Type B pancreatic cell (in vitro differentiated cells): ENCODE data around the gene TMEM163. TPM values are rescaled to one million over a fixed set of nuclear protein-coding genes. Genes with fewer than 3 reads are reported as not detected.
A peak's percentile ranks its signal among the peaks of the same experiment; 100 is the strongest.

ENCODE experiments used
- DNase-seq: peaks from one replicate; pipeline ENCODE4 v3.0.0; 2021; ENCODE audit warnings: mixed read lengths; ENCODE audit not compliant: unreplicated experiment; ENCODE audit errors: extremely low spot score
- H3K27ac Mint-ChIP-seq: 2 replicates; pipeline ENCODE4 v1.8.0; 2021; ENCODE audit warnings: mild to moderate bottlenecking, mixed read lengths
- H3K27me3 Mint-ChIP-seq: 2 replicates; pipeline ENCODE4 v1.8.0; 2021; ENCODE audit warnings: mixed read lengths
- H3K36me3 Mint-ChIP-seq: 2 replicates; pipeline ENCODE4 v1.8.0; 2021; ENCODE audit warnings: mixed read lengths
- H3K4me1 Mint-ChIP-seq: one replicate; pipeline ENCODE4 v1.8.0; 2021; ENCODE audit warnings: mixed read lengths; ENCODE audit not compliant: unreplicated experiment
- H3K4me3 Mint-ChIP-seq: 2 replicates; pipeline ENCODE4 v1.8.0; 2021; ENCODE audit warnings: mild to moderate bottlenecking, mixed read lengths
- H3K9me3 Mint-ChIP-seq: 2 replicates; pipeline ENCODE4 v1.8.0; 2021; ENCODE audit warnings: mixed read lengths
- long read RNA-seq: library from polyadenylated mRNA; unstranded; transcript quantifications from one replicate; pipeline ENCODE4 v2.0.0, GENCODE V29; 2020
- total RNA-seq: library from RNA; stranded (reverse); gene quantifications from 2 replicates; pipeline ENCODE4 v1.2.1, GENCODE V29; 2021; ENCODE audit warnings: low replicate concordance
- TF ChIP-seq, protein P1 (sequence below): fragments of 200-600 bp; sonication (generic); conservative IDR thresholded peaks from 2 replicates; pipeline ENCODE4 v1.5.0; 2021; ENCODE audit warnings: antibody characterized with exemption, mild to moderate bottlenecking

TMEM163 gene
- 4.0 and 4.1 TPM in 2 replicates for total RNA-seq
- long read RNA-seq, partial matches to known transcripts: 0 of 2 reads
- long read RNA-seq, other reads (novel, unspliced or antisense): 2 of 2 reads

- H3K27ac Mint-ChIP-seq: no peak within 1 kb of the TSS
- H3K9me3 Mint-ChIP-seq: peaks cover 4% of the 10 kb centered on the region
- TF ChIP-seq, protein P1, sequence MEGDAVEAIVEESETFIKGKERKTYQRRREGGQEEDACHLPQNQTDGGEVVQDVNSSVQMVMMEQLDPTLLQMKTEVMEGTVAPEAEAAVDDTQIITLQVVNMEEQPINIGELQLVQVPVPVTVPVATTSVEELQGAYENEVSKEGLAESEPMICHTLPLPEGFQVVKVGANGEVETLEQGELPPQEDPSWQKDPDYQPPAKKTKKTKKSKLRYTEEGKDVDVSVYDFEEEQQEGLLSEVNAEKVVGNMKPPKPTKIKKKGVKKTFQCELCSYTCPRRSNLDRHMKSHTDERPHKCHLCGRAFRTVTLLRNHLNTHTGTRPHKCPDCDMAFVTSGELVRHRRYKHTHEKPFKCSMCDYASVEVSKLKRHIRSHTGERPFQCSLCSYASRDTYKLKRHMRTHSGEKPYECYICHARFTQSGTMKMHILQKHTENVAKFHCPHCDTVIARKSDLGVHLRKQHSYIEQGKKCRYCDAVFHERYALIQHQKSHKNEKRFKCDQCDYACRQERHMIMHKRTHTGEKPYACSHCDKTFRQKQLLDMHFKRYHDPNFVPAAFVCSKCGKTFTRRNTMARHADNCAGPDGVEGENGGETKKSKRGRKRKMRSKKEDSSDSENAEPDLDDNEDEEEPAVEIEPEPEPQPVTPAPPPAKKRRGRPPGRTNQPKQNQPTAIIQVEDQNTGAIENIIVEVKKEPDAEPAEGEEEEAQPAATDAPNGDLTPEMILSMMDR: no peak
- no peak for DNase-seq
- H3K27me3 Mint-ChIP-seq: peaks cover 82% of the 10 kb centered on the region
- H3K4me1 Mint-ChIP-seq: peaks cover 4% of the 10 kb centered on the region
- H3K36me3 Mint-ChIP-seq: no peaks in the 10 kb centered on the region
- H3K4me3 Mint-ChIP-seq: peak within 1 kb of the TSS; percentile 84
These were observed at the start of gene TMEM163 for GRCh38 chr2:134718817-134719814. Gene TMEM163 (minus strand): TSS chr2:134719000.

GRCh38 chr2:134766583-134766982 lies 47.8 kb upstream of the TMEM163 start:
- TF ChIP-seq, protein P1: no peak
- DNase-seq: no peak
- H3K36me3 Mint-ChIP-seq: no peaks in the 10 kb centered on the region
- H3K4me1 Mint-ChIP-seq: no peaks in the 10 kb centered on the region
- peaks cover 14% of the 10 kb centered on the region for H3K27me3 Mint-ChIP-seq
- no peak overlapping the region for H3K27ac Mint-ChIP-seq
- H3K9me3 Mint-ChIP-seq: no peaks in the 10 kb centered on the region
- no peak overlapping the region for H3K4me3 Mint-ChIP-seq

GRCh38 chr2:134765987-134766386 lies 47.2 kb upstream of the TMEM163 start:
- H3K27me3 Mint-ChIP-seq: peaks cover 18% of the 10 kb centered on the region
- TF ChIP-seq, protein P1: no peak
- H3K4me3 Mint-ChIP-seq: no peak overlapping the region
- DNase-seq: no peak
- H3K9me3 Mint-ChIP-seq: no peaks in the 10 kb centered on the region
- no peak overlapping the region for H3K27ac Mint-ChIP-seq
- no peaks in the 10 kb centered on the region for H3K4me1 Mint-ChIP-seq
- H3K36me3 Mint-ChIP-seq: no peaks in the 10 kb centered on the region

DNA sequence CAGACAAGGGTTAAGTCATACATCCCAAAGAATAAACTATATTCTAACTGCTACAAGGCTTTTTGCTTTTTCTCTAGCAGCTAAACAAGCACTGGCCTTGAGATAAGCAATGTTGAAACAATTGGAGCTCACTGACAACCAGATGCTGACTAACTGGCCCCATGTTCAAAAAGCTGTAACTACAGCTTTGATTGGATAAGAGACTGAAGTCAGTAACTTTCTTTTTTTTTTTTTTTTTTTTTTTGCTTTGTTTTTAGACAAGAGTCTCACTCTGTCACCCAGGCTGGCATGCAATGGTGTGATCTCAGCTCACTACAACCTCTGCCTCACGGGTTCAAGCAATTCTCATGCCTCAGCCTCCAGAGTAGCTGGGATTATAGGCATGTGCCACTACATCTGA lies 45.4 kb upstream of the TMEM163 start:
- Mint-ChIP-seq H3K27ac (no peak overlapping the region), H3K4me1 (no peaks in the 10 kb centered on the region), H3K4me3 (no peak overlapping the region), H3K27me3 (peaks cover 21% of the 10 kb centered on the region), H3K9me3 (no peaks in the 10 kb centered on the region), H3K36me3 (no peaks in the 10 kb centered on the region)
- no peak for DNase-seq
- TF ChIP-seq, protein P1: no peak

GRCh38 chr2:134763164-134763710 lies 44.4 kb upstream of the TMEM163 start:
- H3K4me1 Mint-ChIP-seq: no peaks in the 10 kb centered on the region
- H3K36me3 Mint-ChIP-seq: no peaks in the 10 kb centered on the region
- H3K27me3 Mint-ChIP-seq: peaks cover 27% of the 10 kb centered on the region
- no peak overlapping the region for H3K4me3 Mint-ChIP-seq
- no peak for DNase-seq
- H3K9me3 Mint-ChIP-seq: no peaks in the 10 kb centered on the region
- no peak overlapping the region for H3K27ac Mint-ChIP-seq
- TF ChIP-seq, protein P1: no peak
